ENCODE measurements around the gene TSSK2.
A peak's percentile ranks its signal among the peaks of the same experiment; 100 is the strongest.

Gene TSSK2

GRCh38 chr22:19172213-19173046 is 41.3 kb downstream of the TSSK2 start (continued):
- TF ChIP-seq PRDM2 (tag by site-specific recombination; IDR thresholded peaks at IDR 0.05; ENCODE audit: borderline replicate concordance) (no peak), ZSCAN16 (tag by site-specific recombination; IDR thresholded peaks at IDR 0.05) (no peak), ZNF76 (tag by site-specific recombination; IDR thresholded peaks at IDR 0.05; ENCODE audit: borderline replicate concordance, low read depth) (peak; percentile 89), ZNF248 (tag by site-specific recombination; IDR thresholded peaks at IDR 0.05) (no peak), PRDM6 (tag by site-specific recombination; IDR thresholded peaks at IDR 0.05) (no peak), ZNF169 (tag by site-specific recombination; IDR thresholded peaks at IDR 0.05) (no peak), ZNF530 (tag by site-specific recombination; IDR thresholded peaks at IDR 0.05; ENCODE audit: low read depth) (no peak)

GRCh38 chr22:19173047-19174035 is 42.2 kb downstream of the TSSK2 start:
- POLR2A ChIA-PET, result interaction anchor here (0.6 to 2.3 kb wide), 9 partner anchors 10 to 456 kb away, joined by 3 to 20 read pairs (median 3); partner anchors contain the start of genes CDC45, CLTCL1, ESS2 and HIRA
- Histone ChIP-seq H3K4me3 (ENCODE audit: low read depth, low read length) (peak overlapping the region; percentile 72; the same call in 1 of the 2 replicates), H3K36me3 (ENCODE audit: control insufficient read depth in 2 of 2, insufficient read depth in 1 of 2, low read length in 2 of 2) (peaks cover 0 to 46% of the 10 kb centered on the region in 2 experiments; a peak in 1 of 3 replicates), H3K9me3 (ENCODE audit: control insufficient read depth, insufficient read depth, low read depth, low read length) (no peaks in the 10 kb centered on the region), H3K27ac (ENCODE audit: extremely low read depth, low read depth, low read length) (no peak overlapping the region), H3K4me1 (ENCODE audit: control insufficient read depth, insufficient read depth, low read length) (no peaks in the 10 kb centered on the region; the same call in 1 of the 2 replicates)
- CTCF ChIA-PET, result interaction anchor here (0.6 to 1.3 kb wide), 2 partner anchors 15 to 30 kb away, joined by 3 to 5 read pairs; no protein-coding TSS in a partner anchor
- TF ChIP-seq ZSCAN23 (tag by site-specific recombination; IDR thresholded peaks at IDR 0.05) (no peak), KLF1 (tag by site-specific recombination; IDR thresholded peaks at IDR 0.05) (peak; percentile 62), BCL11B (tag by site-specific recombination; IDR thresholded peaks at IDR 0.05; ENCODE audit: low read depth) (peak; percentile 35; the same call in 1 of the 2 replicates), GLIS2 (tag by site-specific recombination; IDR thresholded peaks at IDR 0.05) (0 out of 2 replicates have a peak, but pooled peaks have one; percentile 23)
